SK-N-SH treated with all-trans-retinoic acid at 6 μM for 48 hours (cell line): ENCODE results near the gene SQOR.

Experiments
- ATAC-seq: fragments of 200-7000 bp; cut with Tn5 transposase; 3 replicates; pipeline ENCODE4 v1.9.1; 2020; ENCODE audit warnings: mild to moderate bottlenecking, moderate library complexity
- ARNTL ChIP-seq: fragments of 450-650 bp; formaldehyde crosslinking; IDR thresholded peaks from 2 replicates; pipeline ENCODE4 v1.5.0; 2020; ENCODE audit warnings: low read depth, mild to moderate bottlenecking, moderate library complexity, borderline replicate concordance
- BACH2 ChIP-seq: fragments of 250-450 bp; sonication (Bioruptor Pico); IDR thresholded peaks from 2 replicates; pipeline ENCODE4 v1.9.0; 2021; ENCODE audit warnings: mild to moderate bottlenecking, borderline replicate concordance
- CSDC2 ChIP-seq: fragments of 250-450 bp; sonication (Bioruptor Pico); IDR thresholded peaks from 2 replicates; pipeline ENCODE4 v1.5.0; 2020; ENCODE audit warnings: mild to moderate bottlenecking, moderate library complexity
- ISL1 ChIP-seq: fragments of 250-450 bp; sonication (Bioruptor Pico); IDR thresholded peaks from 2 replicates; pipeline ENCODE4 v2.1.2; 2022; ENCODE audit warnings: mild to moderate bottlenecking, moderate library complexity
- PPARA ChIP-seq: fragments of 250-450 bp; sonication (Bioruptor Pico); IDR thresholded peaks from 2 replicates; pipeline ENCODE4 v1.5.0; 2020; ENCODE audit warnings: mild to moderate bottlenecking, borderline replicate concordance
- RARB ChIP-seq: fragments of 250-450 bp; sonication (Bioruptor Pico); IDR thresholded peaks from 2 replicates; pipeline ENCODE4 v1.8.0; 2021; ENCODE audit warnings: mild to moderate bottlenecking, moderate library complexity
- TCF4 ChIP-seq: fragments of 250-450 bp; sonication (Bioruptor Pico); IDR thresholded peaks from 2 replicates; pipeline ENCODE4 v1.8.0; 2021; ENCODE audit warnings: mild to moderate bottlenecking, moderate library complexity, borderline replicate concordance
- TOX ChIP-seq: fragments of 250-450 bp; sonication (Bioruptor Pico); IDR thresholded peaks from 2 replicates; pipeline ENCODE4 v1.8.0; 2021; ENCODE audit warnings: mild to moderate bottlenecking, moderate library complexity, borderline replicate concordance
- ZC3H10 ChIP-seq: fragments of 250-450 bp; sonication (Bioruptor Pico); IDR thresholded peaks from 2 replicates; pipeline ENCODE4 v1.5.1; 2021; ENCODE audit warnings: mild to moderate bottlenecking, moderate library complexity
- ZNF70 ChIP-seq: fragments of 450-650 bp; formaldehyde crosslinking; IDR thresholded peaks from 2 replicates; pipeline ENCODE4 v1.5.0; 2020; ENCODE audit warnings: mild to moderate bottlenecking, moderate library complexity
- TF ChIP-seq, protein P1 (sequence below): fragments of 250-450 bp; sonication (Bioruptor Pico); IDR thresholded peaks from 2 replicates; pipeline ENCODE4 v1.5.1; 2021; ENCODE audit warnings: mild to moderate bottlenecking, moderate library complexity
- TF ChIP-seq, protein P2 (sequence below): fragments of 250-450 bp; sonication (Bioruptor Pico); IDR thresholded peaks from 2 replicates; pipeline ENCODE4 v1.5.0; 2020; ENCODE audit warnings: mild to moderate bottlenecking, moderate library complexity
- TF ChIP-seq, protein P3 (sequence below): fragments of 250-450 bp; sonication (Bioruptor Pico); IDR thresholded peaks from 2 replicates; pipeline ENCODE4 v1.8.0; 2020; ENCODE audit warnings: mild to moderate bottlenecking, moderate library complexity, borderline replicate concordance
- TF ChIP-seq, protein P4 (sequence below): fragments of 250-450 bp; sonication (Bioruptor Pico); IDR thresholded peaks from 2 replicates; pipeline ENCODE4 v1.8.0; 2021; ENCODE audit warnings: low read depth, mild to moderate bottlenecking, moderate library complexity, borderline replicate concordance

SQOR gene

DNA sequence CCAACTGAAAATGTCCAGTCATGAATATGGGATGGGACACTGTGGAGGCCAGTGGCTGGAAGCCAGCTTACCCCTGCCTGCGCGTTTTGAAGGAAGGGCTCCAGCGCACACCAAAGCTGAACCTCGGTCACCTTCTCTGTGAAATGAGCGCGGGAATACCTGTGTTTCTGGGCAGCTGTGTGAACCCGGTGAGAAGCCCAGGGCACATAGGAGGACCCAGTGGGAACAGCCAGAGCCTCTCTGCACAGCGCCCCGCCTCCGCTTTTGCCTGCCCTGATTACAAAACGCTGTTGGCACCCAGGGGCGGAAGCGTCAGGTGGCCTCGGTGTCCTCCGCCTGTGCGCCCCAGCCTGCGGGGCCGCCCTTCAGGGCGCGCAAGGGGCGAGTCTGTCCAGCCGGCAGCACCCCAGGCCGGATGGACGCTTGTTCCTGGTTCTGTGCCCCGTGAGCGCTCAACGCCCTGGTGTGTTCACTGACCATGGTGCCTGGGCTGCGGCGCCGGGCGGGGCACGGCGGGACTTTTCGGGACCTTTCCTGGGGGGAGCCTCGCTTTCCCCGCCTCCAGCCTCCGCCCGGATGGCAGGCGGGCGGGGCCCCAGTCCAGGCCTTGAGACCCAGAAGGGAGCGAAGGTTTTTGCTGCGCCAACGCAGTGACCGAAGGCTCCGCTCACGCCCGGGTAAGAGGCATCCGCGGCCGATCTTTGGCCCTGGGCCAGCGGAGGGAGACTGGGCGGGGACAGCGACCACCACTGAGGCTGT, at the start of gene SQOR:
SQOR (plus strand) TSS at position 598 of the 759 bp plus-strand sequence. CDS start 23,895 bp downstream, outside the sequence.
- peak; percentile 78 for ATAC-seq

DNA sequence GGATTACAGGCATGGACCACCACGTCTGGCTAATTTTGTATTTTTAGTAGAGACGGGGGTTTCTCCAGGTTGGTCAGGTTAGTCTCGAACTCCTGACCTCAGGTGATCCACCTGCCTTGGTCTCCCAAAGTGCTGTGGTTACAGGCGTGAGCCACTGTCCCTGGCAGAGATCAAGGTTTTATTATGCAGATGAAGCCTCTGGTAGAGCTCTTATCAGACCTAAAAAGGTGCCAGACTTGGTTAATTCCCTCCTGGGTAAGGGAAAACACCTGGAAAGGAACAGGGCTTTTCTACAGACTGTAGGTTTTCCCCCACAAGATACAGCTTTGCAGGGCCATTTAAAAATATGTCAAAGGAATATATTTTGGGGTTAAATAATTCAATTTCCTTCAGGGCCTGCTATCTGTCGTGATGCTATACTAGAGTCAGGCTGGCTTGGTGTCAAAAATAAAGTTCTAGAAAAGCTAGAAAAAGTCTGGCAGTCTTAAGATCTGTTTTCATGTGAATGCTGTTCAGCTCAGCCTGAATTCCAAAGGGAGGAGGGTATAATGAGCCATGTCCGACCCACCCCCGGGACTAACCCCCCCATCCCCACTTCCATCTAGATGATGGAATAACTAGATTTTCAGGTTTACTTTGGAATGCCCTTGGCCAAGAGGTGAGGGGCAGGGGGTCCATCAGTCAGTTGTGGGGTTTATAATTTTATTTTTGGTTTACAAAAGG, 49.6 kb upstream of the SQOR start:
- ATAC-seq, result no peak
- TF ChIP-seq, protein P1, sequence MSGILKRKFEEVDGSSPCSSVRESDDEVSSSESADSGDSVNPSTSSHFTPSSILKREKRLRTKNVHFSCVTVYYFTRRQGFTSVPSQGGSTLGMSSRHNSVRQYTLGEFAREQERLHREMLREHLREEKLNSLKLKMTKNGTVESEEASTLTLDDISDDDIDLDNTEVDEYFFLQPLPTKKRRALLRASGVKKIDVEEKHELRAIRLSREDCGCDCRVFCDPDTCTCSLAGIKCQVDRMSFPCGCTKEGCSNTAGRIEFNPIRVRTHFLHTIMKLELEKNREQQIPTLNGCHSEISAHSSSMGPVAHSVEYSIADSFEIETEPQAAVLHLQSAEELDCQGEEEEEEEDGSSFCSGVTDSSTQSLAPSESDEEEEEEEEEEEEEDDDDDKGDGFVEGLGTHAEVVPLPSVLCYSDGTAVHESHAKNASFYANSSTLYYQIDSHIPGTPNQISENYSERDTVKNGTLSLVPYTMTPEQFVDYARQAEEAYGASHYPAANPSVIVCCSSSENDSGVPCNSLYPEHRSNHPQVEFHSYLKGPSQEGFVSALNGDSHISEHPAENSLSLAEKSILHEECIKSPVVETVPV (CRISPR knock-in tag), result no peak
- TF ChIP-seq, protein P2, sequence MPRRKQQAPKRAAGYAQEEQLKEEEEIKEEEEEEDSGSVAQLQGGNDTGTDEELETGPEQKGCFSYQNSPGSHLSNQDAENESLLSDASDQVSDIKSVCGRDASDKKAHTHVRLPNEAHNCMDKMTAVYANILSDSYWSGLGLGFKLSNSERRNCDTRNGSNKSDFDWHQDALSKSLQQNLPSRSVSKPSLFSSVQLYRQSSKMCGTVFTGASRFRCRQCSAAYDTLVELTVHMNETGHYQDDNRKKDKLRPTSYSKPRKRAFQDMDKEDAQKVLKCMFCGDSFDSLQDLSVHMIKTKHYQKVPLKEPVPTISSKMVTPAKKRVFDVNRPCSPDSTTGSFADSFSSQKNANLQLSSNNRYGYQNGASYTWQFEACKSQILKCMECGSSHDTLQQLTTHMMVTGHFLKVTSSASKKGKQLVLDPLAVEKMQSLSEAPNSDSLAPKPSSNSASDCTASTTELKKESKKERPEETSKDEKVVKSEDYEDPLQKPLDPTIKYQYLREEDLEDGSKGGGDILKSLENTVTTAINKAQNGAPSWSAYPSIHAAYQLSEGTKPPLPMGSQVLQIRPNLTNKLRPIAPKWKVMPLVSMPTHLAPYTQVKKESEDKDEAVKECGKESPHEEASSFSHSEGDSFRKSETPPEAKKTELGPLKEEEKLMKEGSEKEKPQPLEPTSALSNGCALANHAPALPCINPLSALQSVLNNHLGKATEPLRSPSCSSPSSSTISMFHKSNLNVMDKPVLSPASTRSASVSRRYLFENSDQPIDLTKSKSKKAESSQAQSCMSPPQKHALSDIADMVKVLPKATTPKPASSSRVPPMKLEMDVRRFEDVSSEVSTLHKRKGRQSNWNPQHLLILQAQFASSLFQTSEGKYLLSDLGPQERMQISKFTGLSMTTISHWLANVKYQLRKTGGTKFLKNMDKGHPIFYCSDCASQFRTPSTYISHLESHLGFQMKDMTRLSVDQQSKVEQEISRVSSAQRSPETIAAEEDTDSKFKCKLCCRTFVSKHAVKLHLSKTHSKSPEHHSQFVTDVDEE (CRISPR knock-in tag), result no peak
- TF ChIP-seq TOX (CRISPR knock-in tag) (no peak), TCF4 (CRISPR knock-in tag) (no peak), RARB (CRISPR knock-in tag) (no peak), ZC3H10 (CRISPR knock-in tag) (no peak), ISL1 (CRISPR knock-in tag) (no peak), ARNTL (no peak)
- TF ChIP-seq, protein P3, sequence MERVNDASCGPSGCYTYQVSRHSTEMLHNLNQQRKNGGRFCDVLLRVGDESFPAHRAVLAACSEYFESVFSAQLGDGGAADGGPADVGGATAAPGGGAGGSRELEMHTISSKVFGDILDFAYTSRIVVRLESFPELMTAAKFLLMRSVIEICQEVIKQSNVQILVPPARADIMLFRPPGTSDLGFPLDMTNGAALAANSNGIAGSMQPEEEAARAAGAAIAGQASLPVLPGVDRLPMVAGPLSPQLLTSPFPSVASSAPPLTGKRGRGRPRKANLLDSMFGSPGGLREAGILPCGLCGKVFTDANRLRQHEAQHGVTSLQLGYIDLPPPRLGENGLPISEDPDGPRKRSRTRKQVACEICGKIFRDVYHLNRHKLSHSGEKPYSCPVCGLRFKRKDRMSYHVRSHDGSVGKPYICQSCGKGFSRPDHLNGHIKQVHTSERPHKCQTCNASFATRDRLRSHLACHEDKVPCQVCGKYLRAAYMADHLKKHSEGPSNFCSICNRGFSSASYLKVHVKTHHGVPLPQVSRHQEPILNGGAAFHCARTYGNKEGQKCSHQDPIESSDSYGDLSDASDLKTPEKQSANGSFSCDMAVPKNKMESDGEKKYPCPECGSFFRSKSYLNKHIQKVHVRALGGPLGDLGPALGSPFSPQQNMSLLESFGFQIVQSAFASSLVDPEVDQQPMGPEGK (CRISPR knock-in tag), result no peak

More for the DNA sequence above, at the start of gene SQOR:
- TF ChIP-seq CSDC2 (CRISPR knock-in tag) (no peak), ZNF70 (CRISPR knock-in tag) (no peak), BACH2 (CRISPR knock-in tag) (no peak), PPARA (CRISPR knock-in tag) (no peak)
- TF ChIP-seq, protein P4, sequence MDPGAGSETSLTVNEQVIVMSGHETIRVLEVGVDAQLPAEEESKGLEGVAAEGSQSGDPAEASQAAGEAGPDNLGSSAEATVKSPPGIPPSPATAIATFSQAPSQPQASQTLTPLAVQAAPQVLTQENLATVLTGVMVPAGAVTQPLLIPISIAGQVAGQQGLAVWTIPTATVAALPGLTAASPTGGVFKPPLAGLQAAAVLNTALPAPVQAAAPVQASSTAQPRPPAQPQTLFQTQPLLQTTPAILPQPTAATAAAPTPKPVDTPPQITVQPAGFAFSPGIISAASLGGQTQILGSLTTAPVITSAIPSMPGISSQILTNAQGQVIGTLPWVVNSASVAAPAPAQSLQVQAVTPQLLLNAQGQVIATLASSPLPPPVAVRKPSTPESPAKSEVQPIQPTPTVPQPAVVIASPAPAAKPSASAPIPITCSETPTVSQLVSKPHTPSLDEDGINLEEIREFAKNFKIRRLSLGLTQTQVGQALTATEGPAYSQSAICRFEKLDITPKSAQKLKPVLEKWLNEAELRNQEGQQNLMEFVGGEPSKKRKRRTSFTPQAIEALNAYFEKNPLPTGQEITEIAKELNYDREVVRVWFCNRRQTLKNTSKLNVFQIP (CRISPR knock-in tag), result no peak
- TF ChIP-seq, protein P2 (CRISPR knock-in tag), result no peak
- TF ChIP-seq, protein P3 (CRISPR knock-in tag), result peak; percentile 75; the same call in 1 of the 2 replicates
